Measurements from ENCODE around the gene LIMK1. TPM values are rescaled to one million over a fixed set of nuclear protein-coding genes. Genes with fewer than 3 reads are reported as not detected.

LIMK1 gene
- total and polyA plus RNA-seq, 2 of the 13 experiments (the other 11 are each of a cell fraction or from before 2014, with no cell fraction given): 8.9 to 18.8 TPM

DNA sequence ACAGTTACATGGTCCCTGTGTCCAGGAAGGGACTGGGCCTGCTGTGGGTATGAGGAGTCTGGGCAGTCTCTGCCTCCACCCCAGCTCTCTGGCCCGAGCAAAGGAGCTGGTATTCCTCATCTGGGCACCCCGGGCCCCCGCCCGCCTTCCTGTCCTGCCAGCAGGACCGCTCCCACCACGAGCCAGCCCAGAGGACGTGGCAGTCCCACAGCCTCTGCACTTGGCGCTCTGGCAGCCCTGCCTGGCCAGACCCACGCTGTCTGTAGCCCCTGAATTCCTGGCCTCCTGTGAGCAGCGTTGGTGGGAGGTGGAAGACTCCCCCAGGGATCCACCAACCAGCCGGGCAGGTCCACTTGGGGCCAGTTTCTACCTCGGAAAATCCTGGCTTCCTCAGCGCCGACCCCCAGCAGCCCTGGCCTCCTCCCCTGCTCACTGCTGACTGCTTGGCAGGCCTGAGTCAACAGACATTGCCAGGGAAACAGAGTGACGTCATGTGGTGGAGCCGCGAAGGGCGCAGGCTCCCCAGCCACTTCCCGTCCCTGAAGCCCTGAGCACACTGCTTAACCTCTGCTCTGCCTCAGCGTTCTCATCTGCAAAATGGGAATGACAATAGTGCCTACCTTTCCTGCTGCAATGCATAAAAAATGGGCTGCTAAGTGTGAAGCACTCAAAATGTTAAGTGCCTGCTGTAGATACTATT is 21.6 kb upstream of the LIMK1 start (continued):
- TF ChIP-seq, protein P1, sequence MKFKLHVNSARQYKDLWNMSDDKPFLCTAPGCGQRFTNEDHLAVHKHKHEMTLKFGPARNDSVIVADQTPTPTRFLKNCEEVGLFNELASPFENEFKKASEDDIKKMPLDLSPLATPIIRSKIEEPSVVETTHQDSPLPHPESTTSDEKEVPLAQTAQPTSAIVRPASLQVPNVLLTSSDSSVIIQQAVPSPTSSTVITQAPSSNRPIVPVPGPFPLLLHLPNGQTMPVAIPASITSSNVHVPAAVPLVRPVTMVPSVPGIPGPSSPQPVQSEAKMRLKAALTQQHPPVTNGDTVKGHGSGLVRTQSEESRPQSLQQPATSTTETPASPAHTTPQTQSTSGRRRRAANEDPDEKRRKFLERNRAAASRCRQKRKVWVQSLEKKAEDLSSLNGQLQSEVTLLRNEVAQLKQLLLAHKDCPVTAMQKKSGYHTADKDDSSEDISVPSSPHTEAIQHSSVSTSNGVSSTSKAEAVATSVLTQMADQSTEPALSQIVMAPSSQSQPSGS (CRISPR knock-in tag; IDR thresholded peaks at IDR 0.05): peak; percentile 89
- no peak for TF ChIP-seq ARNTL (CRISPR knock-in tag; IDR thresholded peaks at IDR 0.05)
- TF ChIP-seq, protein P2, sequence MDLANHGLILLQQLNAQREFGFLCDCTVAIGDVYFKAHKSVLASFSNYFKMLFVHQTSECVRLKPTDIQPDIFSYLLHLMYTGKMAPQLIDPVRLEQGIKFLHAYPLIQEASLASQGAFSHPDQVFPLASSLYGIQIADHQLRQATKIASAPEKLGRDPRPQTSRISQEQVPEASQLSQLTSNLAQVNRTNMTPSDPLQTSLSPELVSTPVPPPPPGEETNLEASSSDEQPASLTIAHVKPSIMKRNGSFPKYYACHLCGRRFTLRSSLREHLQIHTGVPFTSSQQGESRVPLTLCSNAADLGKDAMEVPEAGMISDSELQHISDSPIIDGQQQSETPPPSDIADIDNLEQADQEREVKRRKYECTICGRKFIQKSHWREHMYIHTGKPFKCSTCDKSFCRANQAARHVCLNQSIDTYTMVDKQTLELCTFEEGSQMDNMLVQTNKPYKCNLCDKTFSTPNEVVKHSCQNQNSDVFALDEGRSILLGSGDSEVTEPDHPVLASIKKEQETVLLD (CRISPR knock-in tag; IDR thresholded peaks at IDR 0.05; ENCODE audit: low read depth): no peak
- TF ChIP-seq ZNF431 (CRISPR knock-in tag; IDR thresholded peaks at IDR 0.05; ENCODE audit: borderline replicate concordance, low read depth): no peak
- TF ChIP-seq, protein P3, sequence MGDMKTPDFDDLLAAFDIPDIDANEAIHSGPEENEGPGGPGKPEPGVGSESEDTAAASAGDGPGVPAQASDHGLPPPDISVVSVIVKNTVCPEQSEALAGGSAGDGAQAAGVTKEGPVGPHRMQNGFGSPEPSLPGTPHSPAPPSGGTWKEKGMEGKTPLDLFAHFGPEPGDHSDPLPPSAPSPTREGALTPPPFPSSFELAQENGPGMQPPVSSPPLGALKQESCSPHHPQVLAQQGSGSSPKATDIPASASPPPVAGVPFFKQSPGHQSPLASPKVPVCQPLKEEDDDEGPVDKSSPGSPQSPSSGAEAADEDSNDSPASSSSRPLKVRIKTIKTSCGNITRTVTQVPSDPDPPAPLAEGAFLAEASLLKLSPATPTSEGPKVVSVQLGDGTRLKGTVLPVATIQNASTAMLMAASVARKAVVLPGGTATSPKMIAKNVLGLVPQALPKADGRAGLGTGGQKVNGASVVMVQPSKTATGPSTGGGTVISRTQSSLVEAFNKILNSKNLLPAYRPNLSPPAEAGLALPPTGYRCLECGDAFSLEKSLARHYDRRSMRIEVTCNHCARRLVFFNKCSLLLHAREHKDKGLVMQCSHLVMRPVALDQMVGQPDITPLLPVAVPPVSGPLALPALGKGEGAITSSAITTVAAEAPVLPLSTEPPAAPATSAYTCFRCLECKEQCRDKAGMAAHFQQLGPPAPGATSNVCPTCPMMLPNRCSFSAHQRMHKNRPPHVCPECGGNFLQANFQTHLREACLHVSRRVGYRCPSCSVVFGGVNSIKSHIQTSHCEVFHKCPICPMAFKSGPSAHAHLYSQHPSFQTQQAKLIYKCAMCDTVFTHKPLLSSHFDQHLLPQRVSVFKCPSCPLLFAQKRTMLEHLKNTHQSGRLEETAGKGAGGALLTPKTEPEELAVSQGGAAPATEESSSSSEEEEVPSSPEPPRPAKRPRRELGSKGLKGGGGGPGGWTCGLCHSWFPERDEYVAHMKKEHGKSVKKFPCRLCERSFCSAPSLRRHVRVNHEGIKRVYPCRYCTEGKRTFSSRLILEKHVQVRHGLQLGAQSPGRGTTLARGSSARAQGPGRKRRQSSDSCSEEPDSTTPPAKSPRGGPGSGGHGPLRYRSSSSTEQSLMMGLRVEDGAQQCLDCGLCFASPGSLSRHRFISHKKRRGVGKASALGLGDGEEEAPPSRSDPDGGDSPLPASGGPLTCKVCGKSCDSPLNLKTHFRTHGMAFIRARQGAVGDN (CRISPR knock-in tag; IDR thresholded peaks at IDR 0.05): peak; percentile 73
- TF ChIP-seq TBX2 (CRISPR knock-in tag; IDR thresholded peaks at IDR 0.05; ENCODE audit: borderline replicate concordance): peak; percentile 45; the same call in 1 of the 2 replicates
- TF ChIP-seq RBFOX2 (IDR thresholded peaks at IDR 0.05; ENCODE audit: low read depth, low read length): 0 out of 2 replicates have a peak, but pooled peaks have one; percentile 25
- TF ChIP-seq NR2F1 (CRISPR knock-in tag; IDR thresholded peaks at IDR 0.05): 0 out of 4 replicates have a peak, but pooled peaks of 1 of the 2 experiments have one; percentile 20
- peak; percentile 24; the same call in 1 of the 2 replicates for TF ChIP-seq SPEN (CRISPR knock-in tag; IDR thresholded peaks at IDR 0.05; ENCODE audit: low read depth)
- TF ChIP-seq, protein P4, sequence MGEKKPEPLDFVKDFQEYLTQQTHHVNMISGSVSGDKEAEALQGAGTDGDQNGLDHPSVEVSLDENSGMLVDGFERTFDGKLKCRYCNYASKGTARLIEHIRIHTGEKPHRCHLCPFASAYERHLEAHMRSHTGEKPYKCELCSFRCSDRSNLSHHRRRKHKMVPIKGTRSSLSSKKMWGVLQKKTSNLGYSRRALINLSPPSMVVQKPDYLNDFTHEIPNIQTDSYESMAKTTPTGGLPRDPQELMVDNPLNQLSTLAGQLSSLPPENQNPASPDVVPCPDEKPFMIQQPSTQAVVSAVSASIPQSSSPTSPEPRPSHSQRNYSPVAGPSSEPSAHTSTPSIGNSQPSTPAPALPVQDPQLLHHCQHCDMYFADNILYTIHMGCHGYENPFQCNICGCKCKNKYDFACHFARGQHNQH (CRISPR knock-in tag; IDR thresholded peaks at IDR 0.05): 0 out of 2 replicates have a peak, but pooled peaks have one; percentile 17
- TF ChIP-seq ZNF121 (CRISPR knock-in tag; IDR thresholded peaks at IDR 0.05): peak; percentile 34; the same call in 1 of the 2 replicates
- TF ChIP-seq KDM2A (CRISPR knock-in tag; IDR thresholded peaks at IDR 0.05; ENCODE audit: borderline replicate concordance, low read depth): peak; percentile 44; the same call in 1 of the 2 replicates
- TF ChIP-seq ZBTB38 (CRISPR knock-in tag; IDR thresholded peaks at IDR 0.05): peak; percentile 44; the same call in 1 of the 2 replicates
- peak; percentile 33; the same call in 1 of the 2 replicates for TF ChIP-seq HOXA3 (CRISPR knock-in tag; IDR thresholded peaks at IDR 0.05)
- peak; percentile 96 for TF ChIP-seq ZMYM2 (CRISPR knock-in tag; IDR thresholded peaks at IDR 0.05)
- TF ChIP-seq GATAD1 (CRISPR knock-in tag; IDR thresholded peaks at IDR 0.05): 0 out of 2 replicates have a peak, but pooled peaks have one; percentile 12

Data from HepG2 (cell line).